ENCODE data around the gene TEX52. TPM values are rescaled to one million over a fixed set of nuclear protein-coding genes. Genes with fewer than 3 reads are reported as not detected.

Gene TEX52
- total and polyA plus RNA-seq, 2 of the 13 experiments (the other 11 are each of a cell fraction or from before 2014, with no cell fraction given), result 0.05 TPM; not detected in 1

- TF ChIP-seq MTA3 (CRISPR knock-in tag; IDR thresholded peaks at IDR 0.05) (no peak), ZNF274 (CRISPR knock-in tag; IDR thresholded peaks at IDR 0.05) (0 out of 2 replicates have a peak, but pooled peaks have one; percentile 2), ZNF556 (CRISPR knock-in tag; IDR thresholded peaks at IDR 0.05; ENCODE audit: borderline replicate concordance) (no peak), PATZ1 (CRISPR knock-in tag; IDR thresholded peaks at IDR 0.05) (0 out of 2 replicates have a peak, but pooled peaks have one; percentile 22), BRD4 (CRISPR knock-in tag; IDR thresholded peaks at IDR 0.05) (0 out of 2 replicates have a peak, but pooled peaks have one; percentile 26), CAMTA2 (CRISPR knock-in tag; IDR thresholded peaks at IDR 0.05; ENCODE audit: borderline replicate concordance) (0 out of 2 replicates have a peak, but pooled peaks have one; percentile 14), PHF20 (CRISPR knock-in tag; IDR thresholded peaks at IDR 0.05) (no peak), HMG20A (CRISPR knock-in tag; IDR thresholded peaks at IDR 0.05; ENCODE audit: borderline replicate concordance) (no peak), PLRG1 (conservative IDR thresholded peaks at IDR 0.05) (no peak), ZNF260 (CRISPR knock-in tag; IDR thresholded peaks at IDR 0.05; ENCODE audit: borderline replicate concordance, low read depth) (no peak), ZNF550 (CRISPR knock-in tag; IDR thresholded peaks at IDR 0.05; ENCODE audit: borderline replicate concordance) (no peak), PAF1 (CRISPR knock-in tag; IDR thresholded peaks at IDR 0.05) (no peak), SALL2 (CRISPR knock-in tag; IDR thresholded peaks at IDR 0.05) (no peak), MXD4 (CRISPR knock-in tag; IDR thresholded peaks at IDR 0.05) (0 out of 2 replicates have a peak, but pooled peaks have one; percentile 1), ZNF12 (CRISPR knock-in tag; IDR thresholded peaks at IDR 0.05) (no peak), FIP1L1 (IDR thresholded peaks at IDR 0.05; ENCODE audit: borderline replicate concordance, insufficient read depth, low read depth, low read length) (no peak), ZNF160 (CRISPR knock-in tag; IDR thresholded peaks at IDR 0.05) (no peak), ZNF562 (CRISPR knock-in tag; IDR thresholded peaks at IDR 0.05; ENCODE audit: borderline replicate concordance) (no peak), ZNF841 (CRISPR knock-in tag; IDR thresholded peaks at IDR 0.05; ENCODE audit: borderline replicate concordance) (no peak), RERE (CRISPR knock-in tag; IDR thresholded peaks at IDR 0.05; ENCODE audit: low read depth) (no peak)
- TF ChIP-seq, protein P1, sequence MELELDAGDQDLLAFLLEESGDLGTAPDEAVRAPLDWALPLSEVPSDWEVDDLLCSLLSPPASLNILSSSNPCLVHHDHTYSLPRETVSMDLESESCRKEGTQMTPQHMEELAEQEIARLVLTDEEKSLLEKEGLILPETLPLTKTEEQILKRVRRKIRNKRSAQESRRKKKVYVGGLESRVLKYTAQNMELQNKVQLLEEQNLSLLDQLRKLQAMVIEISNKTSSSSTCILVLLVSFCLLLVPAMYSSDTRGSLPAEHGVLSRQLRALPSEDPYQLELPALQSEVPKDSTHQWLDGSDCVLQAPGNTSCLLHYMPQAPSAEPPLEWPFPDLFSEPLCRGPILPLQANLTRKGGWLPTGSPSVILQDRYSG (CRISPR knock-in tag; IDR thresholded peaks at IDR 0.05), result no peak
Measured at GRCh38 chr12:2876431-2877046, 19.7 kb upstream of the TEX52 start (continued).

Data from HepG2 (cell line).